ENCODE results near the gene SPC24. TPM values are rescaled to one million over a fixed set of nuclear protein-coding genes. Genes with fewer than 3 reads are reported as not detected.
"Not testable (repeated sequence)": the region's sequence is repeated elsewhere in the genome, so short reads cannot be mapped to it uniquely, and the experiment has no call there.

The SPC24 gene
- total and polyA plus RNA-seq, 2 experiments from 2014 or later: 8.8 to 11.5 TPM

DNA sequence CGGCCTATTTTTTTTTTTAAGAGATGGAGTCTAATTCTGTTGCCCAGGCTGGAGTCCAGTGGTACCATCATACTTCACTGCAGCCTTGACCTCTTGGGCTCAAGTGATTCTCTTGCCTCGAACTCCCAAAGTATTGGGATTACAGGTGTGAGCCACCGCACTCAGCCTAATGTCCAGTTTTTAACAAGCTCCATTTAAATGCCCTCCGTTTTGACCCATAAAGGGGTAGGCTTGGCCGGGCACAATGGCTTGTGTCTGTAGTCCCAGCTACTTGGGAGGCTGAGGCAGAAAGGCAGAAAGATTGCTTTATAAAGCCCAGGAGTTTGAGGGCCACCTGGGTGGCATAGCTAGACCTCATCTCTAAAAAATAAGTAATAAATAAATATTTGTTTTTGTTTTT, 54.5 kb downstream of the SPC24 start:
- H3K9me3 ChIP-seq (ENCODE audit: low read depth): no peaks in the 10 kb centered on the region
- no peaks in the 10 kb centered on the region for H3K36me3 ChIP-seq (replicated peaks; ENCODE audit: insufficient read depth, low read depth)
- peaks cover 94% of the 10 kb centered on the region for H4K20me1 ChIP-seq (ENCODE audit: insufficient read depth, poor library complexity, severe bottlenecking)
- WGBS (ENCODE audit: low lambda C conversion rate, missing lambda C conversion rate): 96% methylated on average over 5 of the region's 5 CpGs
- H3K27me3 ChIP-seq: no peaks in the 10 kb centered on the region
- H3K27ac ChIP-seq: no peak overlapping the region
- TF ChIP-seq, protein P1, sequence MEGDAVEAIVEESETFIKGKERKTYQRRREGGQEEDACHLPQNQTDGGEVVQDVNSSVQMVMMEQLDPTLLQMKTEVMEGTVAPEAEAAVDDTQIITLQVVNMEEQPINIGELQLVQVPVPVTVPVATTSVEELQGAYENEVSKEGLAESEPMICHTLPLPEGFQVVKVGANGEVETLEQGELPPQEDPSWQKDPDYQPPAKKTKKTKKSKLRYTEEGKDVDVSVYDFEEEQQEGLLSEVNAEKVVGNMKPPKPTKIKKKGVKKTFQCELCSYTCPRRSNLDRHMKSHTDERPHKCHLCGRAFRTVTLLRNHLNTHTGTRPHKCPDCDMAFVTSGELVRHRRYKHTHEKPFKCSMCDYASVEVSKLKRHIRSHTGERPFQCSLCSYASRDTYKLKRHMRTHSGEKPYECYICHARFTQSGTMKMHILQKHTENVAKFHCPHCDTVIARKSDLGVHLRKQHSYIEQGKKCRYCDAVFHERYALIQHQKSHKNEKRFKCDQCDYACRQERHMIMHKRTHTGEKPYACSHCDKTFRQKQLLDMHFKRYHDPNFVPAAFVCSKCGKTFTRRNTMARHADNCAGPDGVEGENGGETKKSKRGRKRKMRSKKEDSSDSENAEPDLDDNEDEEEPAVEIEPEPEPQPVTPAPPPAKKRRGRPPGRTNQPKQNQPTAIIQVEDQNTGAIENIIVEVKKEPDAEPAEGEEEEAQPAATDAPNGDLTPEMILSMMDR (IDR thresholded peaks at IDR 0.05; ENCODE audit: poor library complexity): no peak
- TF ChIP-seq EZH2phosphoT487 (IDR thresholded peaks at IDR 0.05; ENCODE audit: low read depth, severe bottlenecking, unreplicated experiment) (no peak), EZH2 (IDR thresholded peaks at IDR 0.05; ENCODE audit: borderline replicate concordance) (no peak)
- DNase-seq (ENCODE audit: low spot score): no peak
- H3K9me2 ChIP-seq (replicated peaks; ENCODE audit: insufficient read depth): no peaks in the 10 kb centered on the region
- H3K4me2 ChIP-seq: no peak overlapping the region
- H3K4me3 ChIP-seq: no peak overlapping the region
- H2AFZ ChIP-seq: no peak overlapping the region
- H3K4me1 ChIP-seq (ENCODE audit: insufficient read depth): no peaks in the 10 kb centered on the region
- peaks cover 88% of the 10 kb centered on the region for H3K79me2 ChIP-seq

DNA sequence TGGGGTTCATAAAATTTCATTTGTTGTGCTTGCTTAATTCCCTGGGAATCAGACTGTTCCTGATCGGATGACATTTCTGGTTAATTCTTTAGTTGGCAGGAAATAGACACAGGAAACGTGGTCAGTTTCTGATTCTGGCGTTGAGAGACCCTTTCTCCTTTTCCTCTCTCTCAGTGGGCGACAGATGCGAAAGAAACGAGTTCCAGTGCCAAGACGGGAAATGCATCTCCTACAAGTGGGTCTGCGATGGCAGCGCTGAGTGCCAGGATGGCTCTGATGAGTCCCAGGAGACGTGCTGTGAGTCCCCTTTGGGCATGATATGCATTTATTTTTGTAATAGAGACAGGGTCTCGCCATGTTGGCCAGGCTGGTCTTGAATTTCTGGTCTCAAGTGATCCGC, 55.5 kb downstream of the SPC24 start:
- no peak overlapping the region for H2AFZ ChIP-seq
- H3K9me2 ChIP-seq (replicated peaks; ENCODE audit: insufficient read depth): no peaks in the 10 kb centered on the region
- no peaks in the 10 kb centered on the region for H3K4me1 ChIP-seq (ENCODE audit: insufficient read depth)
- peaks cover 92% of the 10 kb centered on the region for H4K20me1 ChIP-seq (ENCODE audit: insufficient read depth, poor library complexity, severe bottlenecking)
- H3K4me3 ChIP-seq: no peak overlapping the region
- TF ChIP-seq EZH2phosphoT487 (IDR thresholded peaks at IDR 0.05; ENCODE audit: low read depth, severe bottlenecking, unreplicated experiment): no peak
- TF ChIP-seq EZH2 (IDR thresholded peaks at IDR 0.05; ENCODE audit: borderline replicate concordance): no peak
- TF ChIP-seq, protein P1 (IDR thresholded peaks at IDR 0.05; ENCODE audit: poor library complexity): no peak
- no peak for DNase-seq (ENCODE audit: low spot score)
- no peaks in the 10 kb centered on the region for H3K9me3 ChIP-seq (ENCODE audit: low read depth)
- no peak overlapping the region for H3K4me2 ChIP-seq
- H3K27me3 ChIP-seq: no peaks in the 10 kb centered on the region
- H3K79me2 ChIP-seq: peaks cover 88% of the 10 kb centered on the region
- no peaks in the 10 kb centered on the region for H3K36me3 ChIP-seq (replicated peaks; ENCODE audit: insufficient read depth, low read depth)
- 91% methylated on average over 12 of the region's 12 CpGs for WGBS (ENCODE audit: low lambda C conversion rate, missing lambda C conversion rate)
- no peak overlapping the region for H3K27ac ChIP-seq

DNA sequence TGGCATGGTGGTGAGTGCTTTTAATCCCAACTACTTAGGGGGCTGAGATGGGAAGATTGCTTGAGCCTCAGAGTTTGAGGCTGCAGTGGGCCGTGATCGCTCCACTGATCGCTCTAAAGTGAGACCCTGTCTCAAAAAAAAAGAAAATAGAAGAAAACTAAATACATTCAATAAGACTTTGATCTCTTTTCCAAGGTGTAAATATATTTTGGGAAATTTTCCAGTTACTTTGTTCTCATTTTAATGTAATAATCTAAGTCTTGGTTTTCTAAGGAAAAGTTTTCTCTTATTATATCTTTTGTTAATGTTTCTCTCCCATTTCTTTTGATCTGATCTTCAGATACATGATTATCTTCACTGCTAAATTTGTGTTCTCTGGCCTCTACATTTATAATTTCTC, 56.7 kb downstream of the SPC24 start:
- no peak for TF ChIP-seq EZH2phosphoT487 (IDR thresholded peaks at IDR 0.05; ENCODE audit: low read depth, severe bottlenecking, unreplicated experiment)
- no peak for TF ChIP-seq EZH2 (IDR thresholded peaks at IDR 0.05; ENCODE audit: borderline replicate concordance)
- TF ChIP-seq, protein P1 (IDR thresholded peaks at IDR 0.05; ENCODE audit: poor library complexity): no peak
- no peaks in the 10 kb centered on the region for H3K9me2 ChIP-seq (replicated peaks; ENCODE audit: insufficient read depth)
- no peak overlapping the region for H3K27ac ChIP-seq
- H3K4me1 ChIP-seq (ENCODE audit: insufficient read depth): peaks cover 9% of the 10 kb centered on the region
- H3K4me3 ChIP-seq: no peak overlapping the region
- H3K36me3 ChIP-seq (replicated peaks; ENCODE audit: insufficient read depth, low read depth): no peaks in the 10 kb centered on the region
- no peak for DNase-seq (ENCODE audit: low spot score)
- H2AFZ ChIP-seq: no peak overlapping the region
- no peaks in the 10 kb centered on the region for H3K27me3 ChIP-seq
- H3K79me2 ChIP-seq: peaks cover 88% of the 10 kb centered on the region
- peaks cover 91% of the 10 kb centered on the region for H4K20me1 ChIP-seq (ENCODE audit: insufficient read depth, poor library complexity, severe bottlenecking)
- H3K9me3 ChIP-seq (ENCODE audit: low read depth): no peaks in the 10 kb centered on the region
- no peak overlapping the region for H3K4me2 ChIP-seq
- WGBS (ENCODE audit: low lambda C conversion rate, missing lambda C conversion rate): 100% methylated on average over 3 of the region's 3 CpGs

DNA sequence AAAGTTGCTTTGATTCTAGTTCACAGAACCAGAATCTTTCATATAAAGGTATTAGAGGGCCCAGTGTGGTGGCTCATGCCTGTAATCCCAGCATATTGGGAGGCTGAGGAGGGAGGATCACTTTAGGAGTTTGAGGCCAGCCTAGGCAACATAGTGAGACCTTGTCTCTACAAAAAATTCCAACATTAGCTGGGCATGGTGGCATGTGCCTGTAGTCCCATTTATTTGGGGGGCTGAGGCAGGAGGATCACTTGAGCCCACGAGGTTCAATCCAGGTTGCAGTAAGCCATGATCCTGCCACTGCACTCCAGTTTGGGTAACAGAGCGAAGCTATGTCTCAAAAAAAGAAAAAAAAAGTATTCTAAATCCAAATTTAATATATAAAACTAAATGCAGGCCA, 57.3 kb downstream of the SPC24 start:
- H3K4me2 ChIP-seq: no peak overlapping the region
- WGBS (ENCODE audit: low lambda C conversion rate, missing lambda C conversion rate): 97% methylated on average over 2 of the region's 2 CpGs

DNA sequence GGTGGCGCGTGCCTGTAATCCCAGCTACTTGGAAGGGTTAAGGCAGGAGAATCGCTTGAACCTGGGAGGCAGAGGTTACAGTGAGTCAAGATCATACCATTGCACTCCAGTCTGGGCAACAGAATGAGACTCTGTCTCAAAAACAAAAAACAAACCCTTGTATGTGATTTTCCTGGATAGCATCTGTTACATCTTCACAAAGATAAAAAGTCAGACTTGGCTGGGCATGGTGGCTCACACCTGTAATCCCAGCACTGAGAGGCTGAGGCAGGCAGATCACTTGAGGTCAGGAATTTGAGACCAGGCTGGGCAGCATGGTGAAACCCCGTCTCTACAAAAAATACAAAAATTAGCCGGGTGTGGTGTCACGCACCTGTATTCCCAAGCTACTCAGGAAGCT, 58.2 kb downstream of the SPC24 start:
- not testable (repeated sequence) for H3K4me2 ChIP-seq; H3K9me2 ChIP-seq (replicated peaks; ENCODE audit: insufficient read depth); H3K27me3 ChIP-seq; H3K9me3 ChIP-seq (ENCODE audit: low read depth); DNase-seq (ENCODE audit: low spot score); H3K36me3 ChIP-seq (replicated peaks; ENCODE audit: insufficient read depth, low read depth); H2AFZ ChIP-seq; H3K27ac ChIP-seq; H3K4me3 ChIP-seq
- WGBS (ENCODE audit: low lambda C conversion rate, missing lambda C conversion rate): 97% methylated on average over 6 of the region's 6 CpGs
- H3K4me1 ChIP-seq (ENCODE audit: insufficient read depth): peaks cover 18% of the 10 kb centered on the region
- peaks cover 91% of the 10 kb centered on the region for H4K20me1 ChIP-seq (ENCODE audit: insufficient read depth, poor library complexity, severe bottlenecking)
- peaks cover 93% of the 10 kb centered on the region for H3K79me2 ChIP-seq

More for the DNA sequence above, 57.3 kb downstream of the SPC24 start:
- peaks cover 10% of the 10 kb centered on the region for H3K4me1 ChIP-seq (ENCODE audit: insufficient read depth)
- no peak for DNase-seq (ENCODE audit: low spot score)
- no peaks in the 10 kb centered on the region for H3K36me3 ChIP-seq (replicated peaks; ENCODE audit: insufficient read depth, low read depth)
- H3K27me3 ChIP-seq: no peaks in the 10 kb centered on the region
- H2AFZ ChIP-seq: no peak overlapping the region
- H3K79me2 ChIP-seq: peaks cover 93% of the 10 kb centered on the region
- no peak for TF ChIP-seq EZH2 (IDR thresholded peaks at IDR 0.05; ENCODE audit: borderline replicate concordance)
- no peak for TF ChIP-seq EZH2phosphoT487 (IDR thresholded peaks at IDR 0.05; ENCODE audit: low read depth, severe bottlenecking, unreplicated experiment)
- H3K27ac ChIP-seq: no peak overlapping the region
- no peaks in the 10 kb centered on the region for H3K9me2 ChIP-seq (replicated peaks; ENCODE audit: insufficient read depth)
- no peaks in the 10 kb centered on the region for H3K9me3 ChIP-seq (ENCODE audit: low read depth)
- H3K4me3 ChIP-seq: no peak overlapping the region
- peaks cover 91% of the 10 kb centered on the region for H4K20me1 ChIP-seq (ENCODE audit: insufficient read depth, poor library complexity, severe bottlenecking)
